Activated naive CD4-positive, alpha-beta T cell treated with anti-CD3 and anti-CD28 coated beads, Interleukin-2, amount 50 U/mL, for 16 hours (primary cell): ENCODE data around the gene CFAP58.
"Not testable (repeated sequence)": the region's sequence is repeated elsewhere in the genome, so short reads cannot be mapped to it uniquely, and the experiment has no call there.

Experiments used
- DNase-seq: peaks from one replicate; pipeline ENCODE4 v3.0.0-alpha.2; 2020

The CFAP58 gene

GRCh38 chr10:104441329-104442000, 87.8 kb downstream of the CFAP58 start:
- no peak for DNase-seq

GRCh38 chr10:104445359-104445758, 91.7 kb downstream of the CFAP58 start:
- DNase-seq = no peak

DNA sequence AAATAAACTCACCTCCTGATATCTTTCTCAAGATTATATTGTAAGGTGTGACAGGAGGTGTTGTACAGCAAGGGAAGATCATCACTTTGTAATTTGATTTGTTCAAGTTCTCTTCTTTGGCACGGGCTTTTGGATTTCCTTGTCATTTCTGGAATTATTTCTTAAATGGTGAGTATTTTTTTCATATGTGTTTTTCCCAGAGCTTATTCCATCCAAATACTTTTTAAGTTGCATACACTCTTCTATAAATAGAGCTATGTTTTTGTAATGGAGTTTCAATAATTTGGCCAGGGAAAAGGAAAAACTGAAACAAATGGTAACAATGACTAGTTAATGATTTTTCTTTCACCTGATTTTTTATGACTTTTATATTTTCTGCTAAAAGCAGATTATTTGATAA, 92.5 kb downstream of the CFAP58 start:
- no peak for DNase-seq

- DNase-seq = no peak
Observed at GRCh38 chr10:104447331-104447730, 93.7 kb downstream of the CFAP58 start.

GRCh38 chr10:104447906-104448305, 94.3 kb downstream of the CFAP58 start:
- no peak for DNase-seq

DNA sequence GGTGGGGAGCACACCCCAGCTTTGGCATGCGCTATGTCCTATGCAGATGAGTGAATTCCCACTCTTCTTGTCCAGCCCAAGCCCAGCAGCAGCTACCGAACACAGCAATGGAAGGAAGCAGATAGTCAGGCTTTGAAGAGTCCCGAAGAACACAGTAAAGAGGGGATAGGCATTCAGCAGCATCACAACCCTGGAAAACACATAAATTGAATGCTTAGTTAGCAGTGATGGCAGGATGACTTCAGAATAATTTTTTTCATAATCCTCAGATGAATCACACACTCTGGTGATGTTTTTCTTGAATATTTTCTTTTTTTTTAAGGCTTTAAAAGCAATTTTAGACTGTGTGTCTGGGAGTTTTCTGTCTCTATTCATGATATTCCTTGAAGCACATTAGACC, 95.8 kb downstream of the CFAP58 start:
- no peak for DNase-seq

DNA sequence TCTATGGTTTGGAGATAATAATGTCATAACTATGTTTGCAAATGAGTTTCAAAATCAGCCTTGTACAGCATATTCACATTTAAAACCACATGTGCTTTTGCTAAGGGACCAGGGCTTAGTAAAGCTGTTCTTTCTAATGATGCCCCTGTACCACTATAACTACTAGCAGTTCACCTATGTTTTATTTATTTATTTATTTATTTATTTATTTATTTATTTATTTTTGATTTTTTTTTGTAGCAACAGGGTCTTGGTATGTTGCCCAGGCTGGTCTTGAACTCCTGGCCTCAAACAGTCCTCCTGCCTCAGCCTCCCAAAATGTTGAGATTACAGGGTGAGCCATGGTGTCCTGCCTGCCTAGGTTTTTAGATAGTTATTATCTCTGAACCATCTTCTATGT, 96.9 kb downstream of the CFAP58 start:
- no peak for DNase-seq

DNA sequence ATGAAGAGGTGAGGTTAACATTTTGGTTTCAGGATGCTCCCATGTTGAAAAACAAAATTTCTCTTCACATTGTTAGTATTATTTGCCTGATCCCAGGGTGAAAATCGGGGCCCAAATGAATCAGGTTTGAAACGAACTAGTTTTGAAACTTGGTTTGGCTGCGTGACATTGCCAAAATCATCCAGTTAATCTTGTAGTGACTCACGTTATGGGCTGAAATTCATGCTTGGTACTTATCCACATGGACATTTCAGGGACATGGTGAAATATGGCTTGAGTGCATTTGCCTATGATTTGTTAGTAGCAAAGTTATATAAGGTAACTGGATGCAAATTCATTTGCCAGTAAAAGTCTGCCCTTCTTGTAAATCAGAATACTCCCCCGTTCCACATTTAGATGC, 97.3 kb downstream of the CFAP58 start:
- no peak for DNase-seq

- no peak for DNase-seq
Observed at GRCh38 chr10:104452977-104453376, 99.3 kb downstream of the CFAP58 start.

DNA sequence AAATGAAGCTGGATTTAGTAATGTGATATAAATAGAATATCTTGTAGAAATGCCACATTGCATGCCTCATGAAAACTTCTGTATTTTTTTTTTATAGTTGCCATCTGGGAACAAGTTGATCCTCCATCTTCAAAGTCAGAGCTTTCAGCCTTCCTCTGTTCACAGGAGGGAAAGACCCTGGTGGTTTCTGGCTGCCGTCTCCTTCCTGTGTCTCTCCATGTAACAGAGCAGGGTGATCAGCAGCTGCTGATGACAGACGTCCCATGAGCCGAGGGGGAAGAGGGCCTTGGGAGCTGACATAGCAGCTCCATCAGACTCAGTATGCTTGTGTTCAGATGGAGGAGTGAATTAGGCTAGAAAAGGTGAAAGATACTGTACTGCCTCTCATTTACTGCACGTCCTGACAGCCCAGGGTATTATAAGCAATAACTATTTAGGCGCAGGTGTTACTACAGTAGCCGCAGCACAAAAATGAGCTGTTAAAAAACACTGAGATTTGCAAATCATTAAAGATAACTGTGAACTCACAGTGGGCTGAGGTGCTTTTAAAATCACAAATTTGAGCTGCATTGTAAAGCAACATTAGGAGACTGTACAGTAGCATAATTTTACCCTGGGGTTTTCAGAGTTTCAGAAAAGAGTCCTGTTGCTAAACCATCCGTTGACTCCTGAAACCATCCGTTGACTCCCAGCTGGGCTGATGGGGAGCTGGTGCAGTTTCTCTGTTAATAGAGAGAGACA, 103.3 kb downstream of the CFAP58 start:
- no peak for DNase-seq

- no peak for DNase-seq
Observed at GRCh38 chr10:104457543-104457828, 103.9 kb downstream of the CFAP58 start.

DNA sequence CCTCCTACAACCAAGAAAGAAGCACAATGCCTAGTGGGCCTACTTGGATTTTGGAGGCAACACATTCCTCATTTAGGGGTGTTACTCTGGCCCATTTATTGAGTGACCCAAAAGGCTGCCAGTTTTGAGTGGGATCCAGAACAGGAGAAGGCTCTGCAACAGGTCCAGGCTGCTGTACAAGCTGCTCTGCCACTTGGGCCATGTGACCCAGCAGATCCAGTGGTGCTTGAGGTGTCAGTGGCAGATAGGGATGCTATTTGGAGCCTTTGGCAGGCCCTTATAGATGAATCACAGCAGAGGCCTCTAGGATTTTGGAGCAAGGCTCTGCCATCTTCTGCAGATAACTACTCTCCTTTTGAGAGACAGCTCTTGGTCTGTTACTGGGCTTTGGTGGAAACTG, 111.9 kb downstream of the CFAP58 start:
- DNase-seq = not testable (repeated sequence)

GRCh38 chr10:104468818-104469217, 115.2 kb downstream of the CFAP58 start:
- DNase-seq = not testable (repeated sequence)

- no peak for DNase-seq
Observed at GRCh38 chr10:104472505-104472904, 118.9 kb downstream of the CFAP58 start.

- no peak for DNase-seq
Observed at GRCh38 chr10:104472957-104473745, 119.5 kb downstream of the CFAP58 start.

DNA sequence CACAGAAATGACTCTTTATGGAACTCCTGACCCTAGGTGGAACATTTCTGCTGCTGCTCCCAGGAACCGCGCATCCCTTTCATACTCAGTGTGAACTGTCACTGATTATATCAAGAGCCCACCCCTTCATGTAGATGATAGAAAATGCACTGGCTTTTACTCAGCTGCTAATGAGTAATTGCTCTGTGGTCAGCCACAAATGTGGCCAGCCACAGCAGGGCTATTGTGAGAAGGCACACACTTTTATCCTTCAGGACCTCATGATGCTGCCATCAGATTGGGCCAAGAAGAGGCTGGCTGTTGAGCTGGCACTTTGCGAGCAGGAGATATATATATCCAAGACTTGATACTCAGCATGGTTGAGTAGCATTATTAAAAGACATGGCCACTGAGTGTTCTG, 124.7 kb downstream of the CFAP58 start:
- DNase-seq = no peak

DNA sequence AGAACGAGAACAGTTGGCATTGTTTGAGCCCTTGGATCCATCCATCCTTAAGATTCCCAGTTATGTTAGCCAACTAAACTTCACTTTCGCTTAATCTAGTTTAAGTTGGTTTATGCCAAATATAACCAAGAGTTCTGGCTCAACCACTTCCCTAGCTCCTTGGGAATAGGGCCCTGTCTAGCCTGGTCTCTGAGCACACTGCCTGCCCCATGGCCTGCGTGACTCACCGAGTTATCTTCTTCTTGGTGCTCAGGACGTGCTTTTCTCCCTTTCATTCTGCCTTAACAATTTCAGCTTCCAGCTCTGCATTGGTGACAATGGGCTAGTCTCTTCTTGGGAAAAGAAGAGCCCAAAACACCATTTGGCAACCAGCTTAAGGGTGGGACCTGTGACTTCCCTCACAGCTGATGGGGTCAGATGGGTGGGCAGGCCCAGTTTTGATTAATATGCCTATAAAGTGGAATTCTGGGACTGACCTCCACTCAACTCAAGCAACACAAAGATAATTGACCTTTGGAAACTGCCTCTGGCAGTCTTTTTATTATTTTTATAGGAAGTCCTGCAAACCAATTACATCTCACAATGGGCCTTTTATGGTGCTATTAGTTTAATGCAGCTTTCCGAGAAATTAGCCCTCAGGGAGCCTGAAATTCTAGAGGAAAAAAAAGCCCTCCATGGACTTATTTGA, 126.4 kb downstream of the CFAP58 start:
- no peak for DNase-seq

- DNase-seq = no peak
Observed at GRCh38 chr10:104480797-104481196, 127.2 kb downstream of the CFAP58 start.

GRCh38 chr10:104483582-104483981, 129.9 kb downstream of the CFAP58 start:
- no peak for DNase-seq

DNA sequence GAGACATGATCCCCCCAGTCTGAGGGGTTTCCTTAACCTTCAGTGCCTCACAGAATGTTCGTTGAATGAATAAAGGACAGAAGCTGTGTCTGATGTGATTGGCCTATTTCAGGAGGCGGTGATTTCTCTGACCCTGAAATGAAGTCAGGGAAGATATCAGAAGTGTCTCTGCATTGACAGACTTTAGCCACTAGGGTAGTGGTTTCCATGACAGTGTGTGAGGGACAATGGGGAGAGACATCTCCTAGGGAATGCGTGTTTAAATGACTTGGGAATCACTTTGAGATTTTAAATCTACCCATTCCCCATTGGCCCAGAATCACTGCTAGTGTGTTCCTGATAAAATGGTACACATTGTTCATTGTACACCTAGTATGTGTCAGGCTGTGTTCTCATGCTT, 132.0 kb downstream of the CFAP58 start:
- no peak for DNase-seq

DNA sequence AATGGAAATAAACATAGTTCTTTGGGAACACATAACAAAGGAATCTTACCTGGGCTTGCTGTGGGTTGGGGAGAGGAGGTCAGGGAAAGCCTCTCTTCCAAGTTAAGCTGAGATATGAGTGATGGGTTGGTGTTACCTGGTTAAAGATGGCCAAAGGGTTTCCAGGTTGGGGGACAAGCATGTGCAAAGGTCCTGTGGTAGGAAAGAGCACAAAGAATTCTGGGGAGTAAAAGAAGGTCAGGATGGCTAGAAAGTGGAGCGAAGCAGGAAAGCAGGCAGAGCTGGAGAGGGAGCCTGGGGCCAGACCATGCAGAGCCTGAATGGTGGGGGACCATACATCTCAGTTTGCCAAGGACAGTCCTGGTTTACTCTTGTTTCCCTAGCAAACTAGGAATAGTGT, 133.2 kb downstream of the CFAP58 start:
- no peak for DNase-seq

GRCh38 chr10:104487794-104488438, 134.3 kb downstream of the CFAP58 start:
- no peak for DNase-seq

- DNase-seq = no peak
Observed at GRCh38 chr10:104488439-104488832, 134.8 kb downstream of the CFAP58 start.
